Tracheal epithelial cell (primary cell): ENCODE measurements around the gene SMAD1. TPM values are rescaled to one million over a fixed set of nuclear protein-coding genes. Genes with fewer than 3 reads are reported as not detected.

ENCODE experiments used
- total RNA-seq: library from RNA; depleted of rRNA; stranded (reverse); fragments of >200 nt; gene quantifications from 2 replicates; pipeline ENCODE4 v1.2.1, GENCODE V29; 2014

SMAD1 gene
- total RNA-seq = 11.3 and 11.5 TPM in 2 replicates

DNA sequence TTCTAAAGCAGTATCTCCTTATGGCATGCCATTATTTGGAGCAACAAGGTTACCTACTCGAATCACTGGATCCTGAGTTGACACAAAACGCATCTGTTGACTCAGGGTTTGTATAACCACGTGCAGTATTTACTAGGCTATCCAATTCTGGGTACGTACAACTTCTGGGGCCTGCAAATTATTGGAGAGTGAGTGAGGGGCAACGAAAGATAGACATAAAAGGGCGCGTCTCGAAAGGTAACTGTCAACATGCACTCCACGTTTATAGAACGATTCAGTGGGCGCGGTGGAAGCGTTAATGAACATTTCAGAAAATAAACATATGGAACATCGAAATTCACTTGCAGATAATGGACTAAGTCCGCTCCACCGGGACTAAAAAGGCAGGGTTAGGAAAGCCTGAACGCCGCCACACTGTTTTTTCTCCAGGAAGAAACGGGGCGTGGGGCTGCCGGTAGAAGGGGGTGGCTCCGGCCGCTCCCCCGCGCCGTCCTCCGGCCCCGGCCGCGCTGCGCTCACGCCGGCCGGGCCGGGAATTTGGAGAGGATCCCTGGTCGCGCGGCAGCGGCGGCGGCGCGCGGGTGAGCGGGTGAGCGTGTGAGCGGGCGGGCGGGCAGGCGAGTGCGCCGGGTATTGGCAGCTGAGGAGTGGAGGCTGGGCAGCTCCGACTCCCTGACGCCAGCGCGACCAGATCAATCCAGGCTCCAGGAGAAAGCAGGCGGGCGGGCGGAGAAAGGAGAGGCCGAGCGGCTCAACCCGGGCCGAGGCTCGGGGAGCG lies at the start of gene SMAD1:
Gene SMAD1 (plus strand): TSS at position 690 of the 778 bp plus-strand sequence. CDS start 32,761 bp downstream, outside the sequence.

Other genes with a start within 250 kb of the SMAD1 start
- gene MMAA, start 137.5 kb downstream of the SMAD1 start, total RNA-seq = 1.5 and 2.4 TPM in 2 replicates
- gene C4orf51, start 198.3 kb downstream of the SMAD1 start, total RNA-seq = not detected in 2 replicates